Neutrophil (primary cell): ENCODE measurements around the gene FERD3L.

Experiments
- H3K27ac ChIP-seq: fragments of 200-600 bp; sonication (generic); 2 replicates; pipeline ENCODE4 v1.5.1; 2016; ENCODE audit warnings: mild to moderate bottlenecking, moderate library complexity
- H3K27me3 ChIP-seq: fragments of 200-600 bp; sonication (generic); 2 replicates; pipeline ENCODE4 v1.6.0; 2016; ENCODE audit warnings: mild to moderate bottlenecking
- H3K36me3 ChIP-seq: fragments of 200-600 bp; sonication (generic); 2 replicates; pipeline ENCODE4 v1.5.1; 2017
- H3K4me1 ChIP-seq, 2 experiments: fragments of 200-600 bp in 1 of 2; sonication (generic) in 1 of 2; 1 replicate in 1 of 2; 2 replicates in 1 of 2; pipeline versions ENCODE4 v1.5.1 to v1.6.1; 2013 to 2016; ENCODE audit warnings: low read depth in 1 of 2, low read length in 1 of 2, mild to moderate bottlenecking in 1 of 2, moderate library complexity in 1 of 2; ENCODE audit not compliant: control insufficient read depth in 1 of 2, insufficient read depth in 1 of 2
- H3K4me3 ChIP-seq, 2 experiments: fragments of 200-600 bp in 1 of 2; sonication (generic) in 1 of 2; 1 replicate in 1 of 2; 2 replicates in 1 of 2; pipeline ENCODE4 v1.5.1; 2013 to 2016; ENCODE audit warnings: low read depth in 1 of 2, low read length in 1 of 2, mild to moderate bottlenecking in 1 of 2, moderate library complexity in 1 of 2
- H3K9me3 ChIP-seq: fragments of 200-600 bp; sonication (generic); 2 replicates; pipeline ENCODE4 v1.5.1; 2016
- CTCF ChIP-seq: fragments of 200-600 bp; sonication (generic); IDR thresholded peaks from 2 replicates; pipeline ENCODE4 v1.5.1; 2016; ENCODE audit warnings: antibody characterized with exemption

FERD3L gene

GRCh38 chr7:19119372-19119771, 25.8 kb downstream of the FERD3L start:
- H3K27ac ChIP-seq: no peak overlapping the region

DNA sequence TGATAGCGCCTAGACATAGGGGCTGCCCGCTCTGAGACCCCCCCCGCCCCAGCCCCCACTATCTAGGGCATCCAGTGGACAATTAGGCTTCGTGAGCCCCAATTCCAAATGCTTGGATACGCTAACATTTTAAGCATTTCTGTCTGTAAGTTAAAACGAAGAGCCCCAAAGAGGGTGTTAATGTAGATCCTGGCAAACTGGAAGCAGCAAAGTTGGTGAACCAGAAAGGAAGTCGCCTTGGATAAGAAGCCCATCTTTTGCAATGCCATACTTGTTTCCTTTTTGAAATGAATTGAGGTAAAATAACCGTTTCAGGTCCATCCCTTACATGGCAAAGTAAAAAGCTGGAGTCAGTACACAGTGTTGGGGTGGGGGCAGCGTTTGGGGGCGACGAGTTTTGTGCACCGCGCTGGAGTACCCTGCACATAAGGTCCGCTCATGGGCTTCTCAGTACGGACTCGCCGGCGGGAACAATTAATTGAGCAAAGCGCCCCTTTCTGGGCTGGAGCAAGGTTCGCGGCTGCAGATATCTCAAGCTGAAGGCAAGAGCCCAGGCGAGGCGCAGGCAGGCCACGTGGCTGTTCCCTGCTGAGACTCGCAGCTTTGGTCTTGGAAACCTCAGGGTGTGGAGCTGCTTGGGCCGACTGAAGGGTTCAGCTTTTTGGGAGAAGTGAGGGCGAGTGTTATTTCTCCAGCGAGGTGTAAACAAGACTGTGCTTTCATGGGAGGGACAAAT, 26.4 kb downstream of the FERD3L start:
- Histone ChIP-seq H3K36me3 (no peaks in the 10 kb centered on the region), H3K9me3 (no peaks in the 10 kb centered on the region), H3K27me3 (peaks cover 100% of the 10 kb centered on the region), H3K4me3 (no peak overlapping the region), H3K27ac (no peak overlapping the region), H3K4me1 (peaks cover 0 to 16% of the 10 kb centered on the region in 2 experiments)
- no peak for TF ChIP-seq CTCF

More at GRCh38 chr7:19119372-19119771, 25.8 kb downstream of the FERD3L start:
- peaks cover 100% of the 10 kb centered on the region for H3K27me3 ChIP-seq
- H3K4me1 ChIP-seq: peaks cover 0 to 16% of the 10 kb centered on the region in 2 experiments
- no peak overlapping the region for H3K4me3 ChIP-seq
- no peaks in the 10 kb centered on the region for H3K9me3 ChIP-seq
- H3K36me3 ChIP-seq: no peaks in the 10 kb centered on the region
- TF ChIP-seq CTCF: no peak

DNA sequence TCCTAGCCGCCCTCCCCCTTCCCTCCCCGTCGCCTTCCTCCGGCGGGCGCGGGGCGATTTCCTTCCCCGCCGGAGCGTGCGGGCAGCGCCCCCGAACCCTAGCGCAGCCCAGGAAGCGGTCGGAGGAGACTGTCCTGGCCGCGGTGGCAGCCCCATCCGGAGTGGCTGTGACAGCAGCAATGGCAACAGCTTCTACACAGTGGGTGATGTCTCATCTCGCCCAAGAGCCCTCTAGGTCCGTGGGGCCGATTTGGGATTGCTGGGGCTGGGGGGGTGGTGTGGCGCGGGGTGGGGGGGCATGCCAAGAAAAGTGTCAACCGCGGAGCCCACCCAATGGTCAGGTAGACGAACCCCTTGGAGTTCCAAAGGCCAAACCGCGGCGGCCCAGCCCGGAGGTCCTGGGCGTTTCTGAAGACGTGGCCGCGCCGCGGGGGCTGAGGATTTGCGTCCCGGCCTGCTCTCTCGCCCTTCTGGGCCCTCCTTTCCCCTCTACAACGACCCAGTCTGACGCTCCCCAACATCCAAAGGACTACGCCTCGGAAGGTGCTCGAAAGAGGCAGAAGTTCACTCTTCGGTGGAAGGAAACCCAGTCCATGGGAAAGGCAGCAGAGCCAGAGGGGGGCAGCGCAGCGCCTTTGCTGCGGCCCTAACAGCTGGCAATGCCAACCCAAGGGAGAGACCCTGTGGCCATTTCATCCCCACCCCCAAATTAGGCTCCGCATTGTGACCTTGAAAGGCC, 27.2 kb downstream of the FERD3L start:
- no peaks in the 10 kb centered on the region for H3K9me3 ChIP-seq
- peak overlapping the region in 1 of 2 experiments; percentile 18 for H3K4me3 ChIP-seq
- no peak for TF ChIP-seq CTCF
- H3K36me3 ChIP-seq: no peaks in the 10 kb centered on the region
- peaks cover 100% of the 10 kb centered on the region for H3K27me3 ChIP-seq
- H3K27ac ChIP-seq: no peak overlapping the region
- H3K4me1 ChIP-seq: peaks cover 0 to 16% of the 10 kb centered on the region in 2 experiments

DNA sequence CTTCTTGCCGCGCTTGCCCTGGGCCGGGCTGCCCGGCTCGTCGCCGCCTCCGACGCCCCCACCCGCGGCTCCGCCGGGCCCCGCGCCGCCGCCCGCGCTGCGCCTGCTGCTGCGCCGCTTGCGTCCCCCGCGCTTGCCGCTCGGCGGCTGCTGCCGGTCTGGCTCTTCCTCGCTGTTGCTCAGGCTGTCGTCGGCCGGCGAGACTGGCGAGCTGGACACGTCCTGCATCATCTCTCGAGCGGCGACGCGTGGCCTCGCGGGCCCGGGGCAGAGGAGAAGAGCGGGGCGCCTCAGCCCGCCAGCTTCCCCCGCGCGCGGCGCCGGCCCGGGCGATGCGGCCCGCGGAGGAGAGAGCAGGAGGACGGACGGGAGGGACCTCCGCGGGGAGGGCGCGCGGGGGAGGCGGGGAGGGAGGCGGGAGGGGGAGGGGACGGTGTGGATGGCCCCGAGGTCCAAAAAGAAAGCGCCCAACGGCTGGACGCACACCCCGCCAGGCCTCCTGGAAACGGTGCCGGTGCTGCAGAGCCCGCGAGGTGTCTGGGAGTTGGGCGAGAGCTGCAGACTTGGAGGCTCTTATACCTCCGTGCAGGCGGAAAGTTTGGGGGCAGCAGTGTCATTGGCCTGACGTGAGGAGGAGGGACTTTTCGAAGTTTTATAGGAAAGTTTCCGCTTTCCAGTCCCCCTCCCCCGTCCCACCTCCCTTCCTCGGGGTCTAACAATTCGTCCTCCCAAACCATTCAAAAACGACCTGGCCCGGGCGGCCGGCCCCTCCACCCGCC, 27.9 kb downstream of the FERD3L start, which contains the start of gene TWIST1:
TWIST1 (minus strand) TSS at position 546 of the 779 bp plus-strand sequence; CDS start at position 231, 315 bp downstream.
- peaks cover 0 to 16% of the 10 kb centered on the region in 2 experiments for H3K4me1 ChIP-seq
- no peak for TF ChIP-seq CTCF
- H3K9me3 ChIP-seq: no peaks in the 10 kb centered on the region
- H3K27ac ChIP-seq: no peak within 1 kb of the TSS
- H3K4me3 ChIP-seq: peak within 1 kb of the TSS in 1 of 2 experiments; percentile 18
- H3K27me3 ChIP-seq: peaks cover 100% of the 10 kb centered on the region
- H3K36me3 ChIP-seq: no peaks in the 10 kb centered on the region
